HepG2 (cell line): ENCODE results near the gene ECHDC1. TPM values are rescaled to one million over a fixed set of nuclear protein-coding genes. Genes with fewer than 3 reads are reported as not detected.
A peak's percentile ranks its signal among the peaks of the same experiment; 100 is the strongest.

Experiments used
- AKNA ChIP-seq: sonication (generic); formaldehyde crosslinking; IDR thresholded peaks from 2 replicates; pipeline ENCODE4 v1.4.0; 2020; ENCODE audit warnings: missing genetic modification reagents, borderline replicate concordance
- CENPT ChIP-seq: sonication (generic); formaldehyde crosslinking; IDR thresholded peaks from 2 replicates; pipeline ENCODE4 v1.8.0; 2022; ENCODE audit warnings: low read depth, mild to moderate bottlenecking, moderate library complexity, missing genetic modification reagents
- ETS1 ChIP-seq: sonication (generic); formaldehyde crosslinking; IDR thresholded peaks from 2 replicates; pipeline ENCODE4 v1.4.0; 2020; ENCODE audit warnings: missing genetic modification reagents
- ISX ChIP-seq: sonication (generic); formaldehyde crosslinking; conservative IDR thresholded peaks from 2 replicates; pipeline ENCODE4 v1.5.0; 2020; ENCODE audit warnings: missing genetic modification reagents
- KAT7 ChIP-seq: IDR thresholded peaks from 2 replicates; pipeline ENCODE4 v1.6.1; 2018; ENCODE audit warnings: borderline replicate concordance, missing compliant biosample characterization
- KAT8 ChIP-seq: IDR thresholded peaks from 2 replicates; pipeline ENCODE4 v1.6.1; 2016; ENCODE audit warnings: missing genetic modification reagents, missing compliant biosample characterization
- MAX ChIP-seq: IDR thresholded peaks from 2 replicates; pipeline ENCODE4 v1.6.1; 2012; ENCODE audit warnings: inconsistent platforms
- MTERF4 ChIP-seq: sonication (generic); formaldehyde crosslinking; IDR thresholded peaks from 2 replicates; pipeline ENCODE4 v1.8.0; 2023; ENCODE audit warnings: mild to moderate bottlenecking, missing genetic modification reagents
- PLSCR1 ChIP-seq: sonication (generic); formaldehyde crosslinking; IDR thresholded peaks from 2 replicates; pipeline ENCODE4 v1.5.0; 2020; ENCODE audit warnings: missing genetic modification reagents, mild to moderate bottlenecking, borderline replicate concordance
- POGK ChIP-seq: sonication (generic); formaldehyde crosslinking; conservative IDR thresholded peaks from 2 replicates; pipeline ENCODE4 v1.8.0; 2022; ENCODE audit warnings: mild to moderate bottlenecking, moderate library complexity, missing genetic modification reagents
- SRF ChIP-seq: IDR thresholded peaks from 2 replicates; pipeline ENCODE4 v1.6.1; 2011; ENCODE audit warnings: mild to moderate bottlenecking, low read depth, low read length, moderate library complexity
- THYN1 ChIP-seq: sonication (generic); formaldehyde crosslinking; IDR thresholded peaks from 2 replicates; pipeline ENCODE4 v1.8.1; 2023; ENCODE audit warnings: low read depth, mild to moderate bottlenecking, moderate library complexity, missing genetic modification reagents, borderline replicate concordance
- ZMYM2 ChIP-seq: sonication (generic); formaldehyde crosslinking; IDR thresholded peaks from 2 replicates; pipeline ENCODE4 v1.8.0; 2022; ENCODE audit warnings: mild to moderate bottlenecking, missing genetic modification reagents
- ZNF160 ChIP-seq: sonication (generic); formaldehyde crosslinking; IDR thresholded peaks from 2 replicates; pipeline ENCODE4 v1.8.0; 2022; ENCODE audit warnings: mild to moderate bottlenecking, inconsistent platforms, missing genetic modification reagents
- ZNF251 ChIP-seq: sonication (generic); formaldehyde crosslinking; IDR thresholded peaks from 2 replicates; pipeline ENCODE4 v1.9.0; 2021; ENCODE audit warnings: mild to moderate bottlenecking, missing genetic modification reagents
- ZNF256 ChIP-seq: sonication (generic); formaldehyde crosslinking; conservative IDR thresholded peaks from 2 replicates; pipeline ENCODE4 v1.4.0; 2020; ENCODE audit warnings: missing genetic modification reagents
- ZNF296 ChIP-seq: sonication (generic); formaldehyde crosslinking; conservative IDR thresholded peaks from 2 replicates; pipeline ENCODE4 v1.5.0; 2020; ENCODE audit warnings: mild to moderate bottlenecking, missing genetic modification reagents
- ZNF709 ChIP-seq: sonication (generic); formaldehyde crosslinking; IDR thresholded peaks from 2 replicates; pipeline ENCODE4 v1.5.0; 2020; ENCODE audit warnings: mild to moderate bottlenecking, missing genetic modification reagents
- ZZZ3 ChIP-seq: sonication (generic); formaldehyde crosslinking; IDR thresholded peaks from 2 replicates; pipeline ENCODE4 v1.4.0; 2020; ENCODE audit warnings: missing genetic modification reagents, mild to moderate bottlenecking, borderline replicate concordance
- polyA plus RNA-seq, 8 experiments: library from polyadenylated mRNA; depleted of rRNA in 3 of 8; stranded (reverse) in 7 of 8; unstranded in 1 of 8; fragments of >200 nt; fragmentation: Illumina TruSeq in 4 of 8; extraction: Trizol in 4 of 8; gene quantifications; 2 replicates each; pipeline versions ENCODE4 v1.2.1 to v1.2.3, GENCODE V29; 2011 to 2016; ENCODE audit warnings: low read depth in 4 of 8, missing spikeins in 1 of 8, mixed read lengths in 1 of 8; ENCODE audit not compliant: insufficient read depth in 1 of 8
- total RNA-seq, 5 experiments: library from RNA; depleted of rRNA; stranded (reverse); fragments of >200 nt; fragmentation: Illumina TruSeq; extraction: Trizol; gene quantifications; 2 replicates each; pipeline ENCODE4 v1.2.3, GENCODE V29; 2016; ENCODE audit warnings: low read depth in 1 of 5

Gene ECHDC1
- total and polyA plus RNA-seq, 2 of the 13 experiments (the other 11 are each of a cell fraction or from before 2014, with no cell fraction given) = 32.8 to 98.1 TPM

- TF ChIP-seq ZZZ3 (CRISPR knock-in tag) (peak; percentile 71), MAX (peak; percentile 35), ETS1 (CRISPR knock-in tag) (0 out of 2 replicates have a peak, but pooled peaks have one; percentile 82), ZNF251 (CRISPR knock-in tag) (0 out of 2 replicates have a peak, but pooled peaks have one; percentile 92), ISX (CRISPR knock-in tag) (no peak; the same call in 1 of the 2 replicates), ZNF709 (CRISPR knock-in tag) (peak; percentile 82; the same call in 1 of the 2 replicates), ZMYM2 (CRISPR knock-in tag) (no peak), AKNA (CRISPR knock-in tag) (peak; percentile 79), ZNF256 (CRISPR knock-in tag) (no peak; the same call in 1 of the 2 replicates), KAT8 (peak; percentile 85), POGK (CRISPR knock-in tag) (peak; percentile 70; the same call in 1 of the 2 replicates), KAT7 (CRISPR knock-in tag) (peak; percentile 95; the same call in 1 of the 2 replicates), PLSCR1 (CRISPR knock-in tag) (no peak), THYN1 (CRISPR knock-in tag) (no peak), ZNF296 (CRISPR knock-in tag) (no peak), SRF (no peak), CENPT (CRISPR knock-in tag) (peak; percentile 88), ZNF160 (peak; percentile 51; the same call in 1 of the 2 replicates), MTERF4 (CRISPR knock-in tag) (0 out of 2 replicates have a peak, but pooled peaks have one; percentile 79)
Measured at GRCh38 chr6:127266892-127267645, 76.3 kb downstream of the ECHDC1 start (continued).
